ENCODE measurements around the gene CDC42EP3. TPM values are rescaled to one million over a fixed set of nuclear protein-coding genes. Genes with fewer than 3 reads are reported as not detected.
A peak's percentile ranks its signal among the peaks of the same experiment; 100 is the strongest.

CDC42EP3 gene
- polyA plus RNA-seq, 2 of the 4 experiments (the other 2 are of a cell fraction) = 23.8 to 39.1 TPM

DNA sequence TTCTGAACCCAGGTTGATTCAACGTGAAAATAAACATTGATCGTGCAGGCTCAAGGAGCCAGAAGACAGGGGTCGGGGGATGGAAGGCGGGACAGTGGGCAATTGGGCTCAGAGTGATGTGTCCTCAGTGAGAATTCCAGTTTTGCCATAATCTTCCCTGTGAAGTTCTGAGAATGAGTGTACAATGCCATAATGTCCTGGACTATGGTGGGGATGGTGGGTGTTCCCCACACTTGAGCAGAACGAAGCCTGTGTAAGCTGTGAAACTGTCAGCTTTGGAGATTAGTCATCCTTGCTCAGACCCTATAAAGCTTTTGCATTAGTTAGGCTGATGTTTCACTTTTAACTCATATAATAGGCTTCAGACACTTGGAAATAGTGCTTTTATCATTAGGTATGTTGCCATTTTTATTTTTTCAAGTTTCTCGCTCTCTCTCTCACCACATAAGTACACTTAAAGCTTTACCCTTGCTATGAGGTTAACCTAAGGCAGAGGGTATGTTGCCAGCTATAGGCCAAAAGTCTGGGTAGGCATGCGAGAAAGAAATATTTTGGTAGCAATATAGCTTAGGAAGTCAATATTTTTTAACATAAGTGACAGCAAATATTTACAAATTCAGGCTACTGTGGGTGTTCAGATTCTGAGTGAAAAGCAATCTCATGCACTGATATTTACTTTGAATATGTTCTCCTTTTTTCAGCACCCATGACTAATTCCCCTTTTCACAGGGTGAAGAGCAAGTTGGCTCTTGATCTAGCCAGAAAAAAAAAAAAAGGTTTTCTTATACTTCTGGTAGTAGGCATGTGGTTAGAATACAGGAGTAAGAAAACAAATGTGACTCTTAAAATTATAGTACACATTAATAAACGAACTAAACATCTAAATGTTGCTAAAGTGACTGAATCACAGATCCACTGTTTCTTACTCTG lies 47.2 kb downstream of the CDC42EP3 start:
- FAIRE-seq = no peak

DNA sequence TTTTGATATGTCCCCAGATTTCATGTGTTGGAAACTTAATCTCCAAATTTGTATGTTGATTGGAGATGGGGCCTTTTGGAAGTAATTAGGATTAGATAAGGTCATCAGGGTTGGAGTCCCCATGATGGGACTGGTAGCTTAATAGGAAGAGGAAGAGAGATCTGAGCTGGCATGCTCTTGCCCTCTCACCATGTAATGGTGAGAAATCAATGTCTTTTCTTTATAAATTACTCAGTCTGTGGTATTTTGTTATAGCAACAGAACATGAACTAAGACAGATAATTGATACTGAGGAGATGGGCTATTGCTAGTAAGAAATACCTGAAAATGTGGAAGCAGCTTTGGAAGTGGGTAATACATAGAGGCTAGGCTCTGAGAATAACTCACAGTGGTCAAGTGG lies 48.0 kb downstream of the CDC42EP3 start:
- CTCF ChIA-PET = interaction anchor here (0.6 to 5.9 kb wide), 10 partner anchors 9 to 254 kb away, joined by 3 to 19 read pairs (median 4); no protein-coding TSS in a partner anchor
- FAIRE-seq (no peak), DNase-seq (ENCODE audit: low read depth in 1 of 2, low spot score in 1 of 2) (no peak), ATAC-seq (no peak)
- H3K27ac ChIP-seq = no peak overlapping the region
- no peak overlapping the region for H3K4me3 ChIP-seq
- TF ChIP-seq, protein P1, sequence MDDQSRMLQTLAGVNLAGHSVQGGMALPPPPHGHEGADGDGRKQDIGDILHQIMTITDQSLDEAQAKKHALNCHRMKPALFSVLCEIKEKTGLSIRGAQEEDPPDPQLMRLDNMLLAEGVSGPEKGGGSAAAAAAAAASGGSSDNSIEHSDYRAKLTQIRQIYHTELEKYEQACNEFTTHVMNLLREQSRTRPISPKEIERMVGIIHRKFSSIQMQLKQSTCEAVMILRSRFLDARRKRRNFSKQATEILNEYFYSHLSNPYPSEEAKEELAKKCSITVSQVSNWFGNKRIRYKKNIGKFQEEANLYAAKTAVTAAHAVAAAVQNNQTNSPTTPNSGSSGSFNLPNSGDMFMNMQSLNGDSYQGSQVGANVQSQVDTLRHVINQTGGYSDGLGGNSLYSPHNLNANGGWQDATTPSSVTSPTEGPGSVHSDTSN (IDR thresholded peaks at IDR 0.05) = no peak
- TF ChIP-seq RARB (CRISPR knock-in tag; IDR thresholded peaks at IDR 0.05) = no peak
- no peak for TF ChIP-seq EP300 (IDR thresholded peaks at IDR 0.05)
- TF ChIP-seq SMC3 (IDR thresholded peaks at IDR 0.05) = no peak
- TF ChIP-seq JUNB (IDR thresholded peaks at IDR 0.05) = no peak
- TF ChIP-seq, protein P2, sequence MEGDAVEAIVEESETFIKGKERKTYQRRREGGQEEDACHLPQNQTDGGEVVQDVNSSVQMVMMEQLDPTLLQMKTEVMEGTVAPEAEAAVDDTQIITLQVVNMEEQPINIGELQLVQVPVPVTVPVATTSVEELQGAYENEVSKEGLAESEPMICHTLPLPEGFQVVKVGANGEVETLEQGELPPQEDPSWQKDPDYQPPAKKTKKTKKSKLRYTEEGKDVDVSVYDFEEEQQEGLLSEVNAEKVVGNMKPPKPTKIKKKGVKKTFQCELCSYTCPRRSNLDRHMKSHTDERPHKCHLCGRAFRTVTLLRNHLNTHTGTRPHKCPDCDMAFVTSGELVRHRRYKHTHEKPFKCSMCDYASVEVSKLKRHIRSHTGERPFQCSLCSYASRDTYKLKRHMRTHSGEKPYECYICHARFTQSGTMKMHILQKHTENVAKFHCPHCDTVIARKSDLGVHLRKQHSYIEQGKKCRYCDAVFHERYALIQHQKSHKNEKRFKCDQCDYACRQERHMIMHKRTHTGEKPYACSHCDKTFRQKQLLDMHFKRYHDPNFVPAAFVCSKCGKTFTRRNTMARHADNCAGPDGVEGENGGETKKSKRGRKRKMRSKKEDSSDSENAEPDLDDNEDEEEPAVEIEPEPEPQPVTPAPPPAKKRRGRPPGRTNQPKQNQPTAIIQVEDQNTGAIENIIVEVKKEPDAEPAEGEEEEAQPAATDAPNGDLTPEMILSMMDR (IDR thresholded peaks at IDR 0.05) = no peak
- no peak for TF ChIP-seq ESRRA (IDR thresholded peaks at IDR 0.05; ENCODE audit: borderline replicate concordance, low read length)
- TF ChIP-seq NR3C1 (IDR thresholded peaks at IDR 0.05) = no peak
- TF ChIP-seq MAFK (IDR thresholded peaks at IDR 0.05; ENCODE audit: partially characterized antibody) = no peak
- no peak for TF ChIP-seq SREBF2 (IDR thresholded peaks at IDR 0.05)
- no peak for TF ChIP-seq CBX2 (IDR thresholded peaks at IDR 0.05; ENCODE audit: borderline replicate concordance, low read depth)
- no peak for TF ChIP-seq HOXA7 (CRISPR knock-in tag; IDR thresholded peaks at IDR 0.05)
- TF ChIP-seq, protein P3, sequence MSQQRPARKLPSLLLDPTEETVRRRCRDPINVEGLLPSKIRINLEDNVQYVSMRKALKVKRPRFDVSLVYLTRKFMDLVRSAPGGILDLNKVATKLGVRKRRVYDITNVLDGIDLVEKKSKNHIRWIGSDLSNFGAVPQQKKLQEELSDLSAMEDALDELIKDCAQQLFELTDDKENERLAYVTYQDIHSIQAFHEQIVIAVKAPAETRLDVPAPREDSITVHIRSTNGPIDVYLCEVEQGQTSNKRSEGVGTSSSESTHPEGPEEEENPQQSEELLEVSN (IDR thresholded peaks at IDR 0.05; ENCODE audit: borderline replicate concordance, low read depth) = no peak
- no peak for TF ChIP-seq CHD2 (IDR thresholded peaks at IDR 0.05; ENCODE audit: low read length, partially characterized antibody)
- no peak for TF ChIP-seq ZC3H11A (IDR thresholded peaks at IDR 0.05)
- TF ChIP-seq RNF2 (IDR thresholded peaks at IDR 0.05; ENCODE audit: borderline replicate concordance, low read depth) = no peak
- no peak for TF ChIP-seq KDM1A (IDR thresholded peaks at IDR 0.05; ENCODE audit: low read depth)
- H3K9me3 ChIP-seq = no peaks in the 10 kb centered on the region
- POLR2A ChIA-PET = no interaction called here
- no peak overlapping the region for H3K4me2 ChIP-seq
- peaks cover 7% of the 10 kb centered on the region; the same call in 1 of the 3 replicates for H3K4me1 ChIP-seq

More for the DNA sequence above, 47.2 kb downstream of the CDC42EP3 start:
- Histone ChIP-seq H3K9me3 (no peaks in the 10 kb centered on the region), H3K4me2 (peak overlapping the region; percentile 23; the same call in 1 of the 3 replicates), H3K27ac (no peak overlapping the region), H3K4me3 (no peak overlapping the region), H3K4me1 (peaks cover 7% of the 10 kb centered on the region; the same call in 1 of the 3 replicates)
- ATAC-seq (no peak), DNase-seq (ENCODE audit: low read depth in 1 of 2, low spot score in 1 of 2) (no peak)
- ChIA-PET CTCF (interaction anchor here (0.7 to 5.9 kb wide), 11 partner anchors 8 to 267 kb away, joined by 3 to 19 read pairs (median 4); no protein-coding TSS in a partner anchor), POLR2A (no interaction called here)
- TF ChIP-seq SMC3 (IDR thresholded peaks at IDR 0.05) (no peak), NR3C1 (IDR thresholded peaks at IDR 0.05) (no peak), HEYL (CRISPR knock-in tag; IDR thresholded peaks at IDR 0.05) (no peak), HOXB5 (CRISPR knock-in tag; IDR thresholded peaks at IDR 0.05) (no peak)
- WGBS (ENCODE audit: missing lambda C conversion rate) = 77% methylated on average over 8 of the region's 8 CpGs

Measured in A549 (cell line).